Suprapubic skin (tissue), 4 donors: ENCODE measurements around the gene JCHAIN. TPM values are rescaled to one million over a fixed set of nuclear protein-coding genes. Genes with fewer than 3 reads are reported as not detected.
A peak's percentile ranks its signal among the peaks of the same experiment; 100 is the strongest.

Experiments used
- DNase-seq, 2 donors: peaks; one replicate each; pipeline ENCODE4 v3.0.0-alpha.2; 2019; ENCODE audit warnings: low spot score in 2 of 2
- H3K27ac ChIP-seq: fragments of 200-600 bp; sonication (generic); one replicate; pipeline ENCODE4 v1.5.1; 2019
- H3K27me3 ChIP-seq: fragments of 200-600 bp; sonication (generic); one replicate; pipeline ENCODE4 v1.5.1; 2019
- H3K36me3 ChIP-seq: fragments of 200-600 bp; sonication (generic); one replicate; pipeline ENCODE4 v1.5.1; 2019
- H3K4me1 ChIP-seq: fragments of 200-600 bp; sonication (generic); one replicate; pipeline ENCODE4 v1.5.1; 2019
- H3K4me3 ChIP-seq: fragments of 200-600 bp; sonication (generic); one replicate; pipeline ENCODE4 v1.5.1; 2019; ENCODE audit warnings: mild to moderate bottlenecking
- H3K9me3 ChIP-seq: fragments of 200-600 bp; sonication (generic); one replicate; pipeline ENCODE4 v1.5.1; 2019
- EP300 ChIP-seq: sonication (generic); formaldehyde crosslinking; IDR thresholded peaks from one replicate; pipeline ENCODE4 v1.6.1; 2017; ENCODE audit warnings: antibody characterized with exemption
- POLR2A ChIP-seq, 2 donors: fragments of 450-650 bp; IDR thresholded peaks; one replicate each; pipeline ENCODE4 v1.6.1; 2017; ENCODE audit warnings: antibody characterized with exemption in 2 of 2, mild to moderate bottlenecking in 2 of 2, moderate library complexity in 2 of 2
- POLR2AphosphoS5 ChIP-seq, 3 donors: sonication (generic); formaldehyde crosslinking; IDR thresholded peaks; one replicate each; pipeline ENCODE4 v1.6.1; 2017; ENCODE audit warnings: antibody characterized with exemption in 3 of 3
- WGBS: methylation state at CpG from one replicate; pipeline ENCODE4 v1.1.5; 2018; 5-methylcytosine and 5-hydroxymethylcytosine counted together
- total RNA-seq, 4 donors: library from RNA; depleted of rRNA; stranded (reverse); fragments of >200 nt; gene quantifications; one replicate each; pipeline ENCODE4 v1.1.0, GENCODE V29; 2016
- TF ChIP-seq, protein P1 (sequence below), 2 donors: fragments of 200-600 bp in 1 of 2; fragments of 450-650 bp in 1 of 2; sonication (generic) in 1 of 2; IDR thresholded peaks; one replicate each; pipeline ENCODE4 v1.5.1; 2016 to 2019; ENCODE audit warnings: antibody characterized with exemption in 2 of 2, mild to moderate bottlenecking in 1 of 2, moderate library complexity in 1 of 2

The JCHAIN gene
- total RNA-seq, 4 donors from 2014 or later, result 0.68 to 8.4 (median 1.4) TPM; not detected in 1

DNA sequence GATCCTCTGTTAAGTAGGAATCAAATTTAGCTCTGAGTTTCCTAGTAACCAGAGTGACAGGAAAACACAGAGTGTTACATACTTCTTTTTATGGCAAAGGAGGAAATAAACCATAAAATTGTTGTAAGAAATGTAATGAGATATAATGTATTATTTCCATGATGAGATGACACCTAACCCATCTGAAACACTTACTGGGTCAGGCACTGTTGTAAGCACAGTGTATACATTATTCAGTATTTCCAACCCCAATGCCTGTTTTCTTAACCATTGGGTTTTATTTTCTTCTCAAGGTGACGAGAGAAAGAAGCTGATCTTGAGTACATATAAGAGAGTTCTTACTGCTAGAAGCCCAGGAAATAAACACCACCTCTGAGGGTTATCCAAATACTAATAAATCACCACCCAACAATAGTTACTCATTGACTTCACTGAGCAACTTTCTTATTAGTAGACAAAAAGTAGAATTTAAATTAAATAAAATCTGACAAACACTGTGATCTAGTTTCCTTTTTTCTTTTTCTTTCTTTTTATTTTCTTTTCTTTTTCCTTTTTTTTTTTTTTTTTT is 42.0 kb downstream of the JCHAIN start:
- Histone ChIP-seq H3K9me3 (no peaks in the 10 kb centered on the region), H3K27me3 (no peaks in the 10 kb centered on the region), H3K4me1 (no peaks in the 10 kb centered on the region), H3K36me3 (no peaks in the 10 kb centered on the region), H3K4me3 (no peak overlapping the region), H3K27ac (no peak overlapping the region)
- DNase-seq, result no peak
- 65% methylated on average over 1 of the region's 1 CpG for WGBS
- no peak for TF ChIP-seq EP300
- TF ChIP-seq POLR2A (IDR thresholded peaks at IDR 0.05), result no peak
- TF ChIP-seq POLR2AphosphoS5 (IDR thresholded peaks at IDR 0.05), result no peak
- TF ChIP-seq, protein P1, sequence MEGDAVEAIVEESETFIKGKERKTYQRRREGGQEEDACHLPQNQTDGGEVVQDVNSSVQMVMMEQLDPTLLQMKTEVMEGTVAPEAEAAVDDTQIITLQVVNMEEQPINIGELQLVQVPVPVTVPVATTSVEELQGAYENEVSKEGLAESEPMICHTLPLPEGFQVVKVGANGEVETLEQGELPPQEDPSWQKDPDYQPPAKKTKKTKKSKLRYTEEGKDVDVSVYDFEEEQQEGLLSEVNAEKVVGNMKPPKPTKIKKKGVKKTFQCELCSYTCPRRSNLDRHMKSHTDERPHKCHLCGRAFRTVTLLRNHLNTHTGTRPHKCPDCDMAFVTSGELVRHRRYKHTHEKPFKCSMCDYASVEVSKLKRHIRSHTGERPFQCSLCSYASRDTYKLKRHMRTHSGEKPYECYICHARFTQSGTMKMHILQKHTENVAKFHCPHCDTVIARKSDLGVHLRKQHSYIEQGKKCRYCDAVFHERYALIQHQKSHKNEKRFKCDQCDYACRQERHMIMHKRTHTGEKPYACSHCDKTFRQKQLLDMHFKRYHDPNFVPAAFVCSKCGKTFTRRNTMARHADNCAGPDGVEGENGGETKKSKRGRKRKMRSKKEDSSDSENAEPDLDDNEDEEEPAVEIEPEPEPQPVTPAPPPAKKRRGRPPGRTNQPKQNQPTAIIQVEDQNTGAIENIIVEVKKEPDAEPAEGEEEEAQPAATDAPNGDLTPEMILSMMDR (IDR thresholded peaks at IDR 0.05), result no peak

DNA sequence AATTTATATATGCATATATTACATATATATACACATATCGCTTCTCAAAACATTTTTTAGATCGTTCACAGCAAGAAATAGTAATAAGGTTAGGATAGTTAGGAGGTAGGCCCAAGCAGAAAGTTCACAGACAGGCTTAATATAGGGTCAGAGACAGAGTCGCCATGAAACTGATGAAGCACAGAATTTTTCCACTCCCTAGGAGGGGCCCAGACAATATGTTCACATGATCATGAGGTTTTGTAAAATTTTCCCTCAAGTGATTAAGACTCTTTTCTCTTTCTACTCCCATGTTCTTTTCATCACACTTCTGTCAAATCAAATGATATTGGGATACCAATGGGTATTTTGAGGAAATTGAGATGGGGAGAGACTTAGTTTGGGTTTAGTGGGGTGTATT is 43.0 kb downstream of the JCHAIN start:
- H3K4me3 ChIP-seq, result no peak overlapping the region
- H3K36me3 ChIP-seq, result no peaks in the 10 kb centered on the region
- no peaks in the 10 kb centered on the region for H3K9me3 ChIP-seq
- no peak overlapping the region for H3K27ac ChIP-seq
- no peaks in the 10 kb centered on the region for H3K27me3 ChIP-seq
- no peaks in the 10 kb centered on the region for H3K4me1 ChIP-seq
- no peak for DNase-seq
- TF ChIP-seq POLR2A (IDR thresholded peaks at IDR 0.05) (no peak), EP300 (no peak)
- WGBS, result 95% methylated on average over 3 of the region's 3 CpGs

DNA sequence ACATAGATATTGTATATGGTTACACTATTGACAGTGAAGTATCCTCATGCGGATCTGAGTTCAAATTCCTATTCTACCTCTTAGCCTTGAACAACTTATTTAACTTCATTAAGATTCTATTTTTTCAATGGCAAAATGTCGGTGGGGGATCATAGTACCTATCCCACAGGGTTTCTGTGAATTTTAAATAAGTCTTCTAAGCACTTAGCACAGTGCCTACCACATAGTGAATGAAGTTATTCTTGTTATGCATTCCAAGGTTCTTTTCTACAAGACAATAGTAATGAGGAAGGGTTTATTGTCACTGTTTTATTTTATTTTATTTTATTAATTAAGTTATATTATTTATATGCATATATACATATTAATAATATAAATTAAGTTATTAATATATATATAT is 46.5 kb downstream of the JCHAIN start:
- 94% methylated on average over 2 of the region's 2 CpGs for WGBS
- no peak for DNase-seq
- Histone ChIP-seq H3K4me3 (no peak overlapping the region), H3K27me3 (no peaks in the 10 kb centered on the region), H3K9me3 (no peaks in the 10 kb centered on the region), H3K27ac (no peak overlapping the region), H3K4me1 (no peaks in the 10 kb centered on the region), H3K36me3 (no peaks in the 10 kb centered on the region)
- TF ChIP-seq EP300, result no peak
- no peak for TF ChIP-seq POLR2AphosphoS5 (IDR thresholded peaks at IDR 0.05)
- TF ChIP-seq, protein P1 (IDR thresholded peaks at IDR 0.05), result no peak
- TF ChIP-seq POLR2A (IDR thresholded peaks at IDR 0.05), result no peak

DNA sequence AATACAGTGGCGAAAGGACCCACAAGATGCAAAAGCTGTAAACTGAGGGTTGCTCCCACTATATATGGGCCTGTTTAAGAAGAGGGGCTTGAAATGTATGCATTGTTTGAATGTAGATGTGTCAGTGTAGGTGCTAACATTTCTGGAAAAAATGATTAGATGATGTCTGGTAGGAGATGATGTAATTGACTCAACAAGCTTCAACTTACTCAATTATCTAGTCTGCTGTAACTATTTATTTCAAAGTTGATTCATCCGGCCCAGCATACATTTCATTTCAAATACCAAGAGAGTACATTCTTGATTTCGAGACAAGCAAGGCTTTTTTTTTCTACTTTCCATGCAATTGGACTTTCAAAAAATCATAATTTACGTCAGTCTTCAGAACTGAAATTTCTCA is 47.0 kb downstream of the JCHAIN start:
- no peaks in the 10 kb centered on the region for H3K9me3 ChIP-seq
- DNase-seq, result no peak
- 79% methylated on average over 4 of the region's 4 CpGs for WGBS
- H3K27me3 ChIP-seq, result no peaks in the 10 kb centered on the region
- no peak overlapping the region for H3K27ac ChIP-seq
- no peaks in the 10 kb centered on the region for H3K4me1 ChIP-seq
- TF ChIP-seq POLR2A (IDR thresholded peaks at IDR 0.05) (no peak), EP300 (no peak), POLR2AphosphoS5 (IDR thresholded peaks at IDR 0.05) (no peak)
- TF ChIP-seq, protein P1 (IDR thresholded peaks at IDR 0.05), result no peak
- no peaks in the 10 kb centered on the region for H3K36me3 ChIP-seq
- no peak overlapping the region for H3K4me3 ChIP-seq

DNA sequence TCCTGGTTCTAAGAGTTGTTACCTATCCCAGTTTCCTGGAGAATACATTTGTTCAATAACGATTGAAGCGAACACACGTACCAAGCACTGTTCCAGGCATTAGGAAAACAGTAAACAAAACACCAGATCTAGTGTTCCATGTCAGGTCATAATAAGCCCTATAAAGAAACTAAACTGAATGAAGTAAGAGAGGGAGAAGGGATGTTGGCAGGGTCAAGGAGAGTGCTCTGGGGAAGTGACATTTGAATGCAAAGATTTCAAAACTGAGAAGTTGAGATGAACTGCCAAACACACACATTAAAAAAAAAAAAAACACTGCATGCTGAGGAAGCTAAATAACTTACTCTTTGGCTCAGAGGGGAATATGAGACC is 52.1 kb downstream of the JCHAIN start:
- TF ChIP-seq, protein P1 (IDR thresholded peaks at IDR 0.05), result no peak
- no peak for TF ChIP-seq EP300
- TF ChIP-seq POLR2AphosphoS5 (IDR thresholded peaks at IDR 0.05), result no peak
- TF ChIP-seq POLR2A (IDR thresholded peaks at IDR 0.05), result no peak
- Histone ChIP-seq H3K9me3 (no peaks in the 10 kb centered on the region), H3K27me3 (no peaks in the 10 kb centered on the region), H3K4me1 (peaks cover 5% of the 10 kb centered on the region), H3K36me3 (no peaks in the 10 kb centered on the region), H3K27ac (no peak overlapping the region), H3K4me3 (peak overlapping the region; percentile 34)
- 15% methylated on average over 3 of the region's 3 CpGs for WGBS
- DNase-seq, result no peak
